Measurements from ENCODE around the gene MAP7D2. TPM values are rescaled to one million over a fixed set of nuclear protein-coding genes. Genes with fewer than 3 reads are reported as not detected.

MAP7D2 gene
- total RNA-seq, 1 experiment from 2014 or later: 0.15 TPM

- Histone ChIP-seq H3K27ac (ENCODE audit: low read depth, low read length) (no peak overlapping the region), H3K27me3 (ENCODE audit: insufficient read depth, low read length) (no peaks in the 10 kb centered on the region), H3K9ac (ENCODE audit: low read length) (no peak overlapping the region), H4K20me1 (ENCODE audit: insufficient read depth) (no peaks in the 10 kb centered on the region; the same call in 1 of the 2 replicates), H3K36me3 (ENCODE audit: control insufficient read depth in 1 of 2, insufficient read depth in 2 of 2, low read length in 2 of 2) (peaks cover 0 to 6% of the 10 kb centered on the region in 2 experiments; a peak in 1 of 4 replicates), H3K4me2 (ENCODE audit: low read length) (no peak overlapping the region), H3K4me1 (ENCODE audit: control insufficient read depth in 1 of 2, insufficient read depth in 2 of 2, low read length in 2 of 2) (no peaks in the 10 kb centered on the region), H3K79me2 (ENCODE audit: insufficient read depth, low read length) (no peaks in the 10 kb centered on the region), H3K4me3 (replicated peaks in 1 of 2; ENCODE audit: low read depth in 1 of 2, low read length in 2 of 2) (no peak overlapping the region), H3K9me2 (ENCODE audit: insufficient read depth) (no peaks in the 10 kb centered on the region), H2AFZ (ENCODE audit: low read depth, low read length, poor library complexity, severe bottlenecking) (no peak overlapping the region), H3K9me3 (ENCODE audit: control insufficient read depth in 1 of 2, insufficient read depth in 1 of 2, low read depth in 1 of 2, low read length in 2 of 2) (no peaks in the 10 kb centered on the region)
- ChIA-PET RAD21 (ENCODE audit: low non-redundant PET in 1 of 2, low total read pairs in 2 of 2, uncharacterized antibody in 2 of 2, unreplicated experiment in 2 of 2) (no interaction called here), POLR2A (no interaction called here), CTCF (no interaction called here)
- intact Hi-C loops (cut with micrococcal nuclease): no loop called here
- DNase-seq (ENCODE audit: low read depth, low spot score): no peak
- ATAC-seq: no peak
- no TSS peak for BruUV-seq (replicated peaks)
- TF ChIP-seq ZNF274 (IDR thresholded peaks at IDR 0.05; ENCODE audit: low read depth, low read length): no peak
- TF ChIP-seq POLR2AphosphoS5 (IDR thresholded peaks at IDR 0.05; ENCODE audit: low read depth, low read length): no peak
- TF ChIP-seq ATF3 (IDR thresholded peaks at IDR 0.05): no peak
- TF ChIP-seq, protein P1, sequence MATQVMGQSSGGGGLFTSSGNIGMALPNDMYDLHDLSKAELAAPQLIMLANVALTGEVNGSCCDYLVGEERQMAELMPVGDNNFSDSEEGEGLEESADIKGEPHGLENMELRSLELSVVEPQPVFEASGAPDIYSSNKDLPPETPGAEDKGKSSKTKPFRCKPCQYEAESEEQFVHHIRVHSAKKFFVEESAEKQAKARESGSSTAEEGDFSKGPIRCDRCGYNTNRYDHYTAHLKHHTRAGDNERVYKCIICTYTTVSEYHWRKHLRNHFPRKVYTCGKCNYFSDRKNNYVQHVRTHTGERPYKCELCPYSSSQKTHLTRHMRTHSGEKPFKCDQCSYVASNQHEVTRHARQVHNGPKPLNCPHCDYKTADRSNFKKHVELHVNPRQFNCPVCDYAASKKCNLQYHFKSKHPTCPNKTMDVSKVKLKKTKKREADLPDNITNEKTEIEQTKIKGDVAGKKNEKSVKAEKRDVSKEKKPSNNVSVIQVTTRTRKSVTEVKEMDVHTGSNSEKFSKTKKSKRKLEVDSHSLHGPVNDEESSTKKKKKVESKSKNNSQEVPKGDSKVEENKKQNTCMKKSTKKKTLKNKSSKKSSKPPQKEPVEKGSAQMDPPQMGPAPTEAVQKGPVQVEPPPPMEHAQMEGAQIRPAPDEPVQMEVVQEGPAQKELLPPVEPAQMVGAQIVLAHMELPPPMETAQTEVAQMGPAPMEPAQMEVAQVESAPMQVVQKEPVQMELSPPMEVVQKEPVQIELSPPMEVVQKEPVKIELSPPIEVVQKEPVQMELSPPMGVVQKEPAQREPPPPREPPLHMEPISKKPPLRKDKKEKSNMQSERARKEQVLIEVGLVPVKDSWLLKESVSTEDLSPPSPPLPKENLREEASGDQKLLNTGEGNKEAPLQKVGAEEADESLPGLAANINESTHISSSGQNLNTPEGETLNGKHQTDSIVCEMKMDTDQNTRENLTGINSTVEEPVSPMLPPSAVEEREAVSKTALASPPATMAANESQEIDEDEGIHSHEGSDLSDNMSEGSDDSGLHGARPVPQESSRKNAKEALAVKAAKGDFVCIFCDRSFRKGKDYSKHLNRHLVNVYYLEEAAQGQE (IDR thresholded peaks at IDR 0.05; ENCODE audit: low read depth): no peak
These were observed 35.0 kb upstream of the MAP7D2 start for GRCh38 chrX:20151689-20152088.

DNA sequence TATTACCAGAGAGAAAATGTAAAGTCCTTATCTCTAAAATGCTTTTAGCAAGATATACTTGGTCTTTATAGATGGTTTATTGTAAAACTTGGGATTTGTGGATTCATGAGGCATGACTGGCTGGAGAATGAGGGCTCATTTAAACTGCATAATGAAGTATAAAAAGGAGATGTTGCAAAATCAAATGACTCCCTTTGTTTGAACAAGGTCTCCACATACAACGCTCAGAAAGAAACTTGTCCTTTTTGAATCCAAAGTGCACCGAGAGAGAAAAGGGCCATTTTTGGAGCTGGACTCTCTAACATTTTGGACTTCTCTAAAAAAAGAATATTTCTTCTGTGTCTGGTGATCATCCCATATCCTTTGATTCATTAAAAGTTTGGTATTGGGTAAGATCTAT, 32.6 kb upstream of the MAP7D2 start:
- H3K27me3 ChIP-seq (ENCODE audit: insufficient read depth, low read length): no peaks in the 10 kb centered on the region
- H4K20me1 ChIP-seq (ENCODE audit: insufficient read depth): no peaks in the 10 kb centered on the region; the same call in 1 of the 2 replicates
- H3K9me2 ChIP-seq (ENCODE audit: insufficient read depth): no peaks in the 10 kb centered on the region
- no peak overlapping the region for H3K9ac ChIP-seq (ENCODE audit: low read length)
- no peak overlapping the region for H3K27ac ChIP-seq (ENCODE audit: low read depth, low read length)
- no peaks in the 10 kb centered on the region for H3K4me1 ChIP-seq (ENCODE audit: control insufficient read depth in 1 of 2, insufficient read depth in 2 of 2, low read length in 2 of 2)
- H3K4me3 ChIP-seq (replicated peaks in 1 of 2; ENCODE audit: low read depth in 1 of 2, low read length in 2 of 2): no peak overlapping the region
- H3K36me3 ChIP-seq (ENCODE audit: control insufficient read depth in 1 of 2, insufficient read depth in 2 of 2, low read length in 2 of 2): no peaks in the 10 kb centered on the region; a peak in 1 of 4 replicates
- ChIA-PET POLR2A (no interaction called here), CTCF (no interaction called here), RAD21 (ENCODE audit: low non-redundant PET in 1 of 2, low total read pairs in 2 of 2, uncharacterized antibody in 2 of 2, unreplicated experiment in 2 of 2) (no interaction called here)
- intact Hi-C loops (cut with micrococcal nuclease): no loop called here
- no peaks in the 10 kb centered on the region for H3K79me2 ChIP-seq (ENCODE audit: insufficient read depth, low read length)
- DNase-seq (ENCODE audit: low read depth, low spot score) (no peak), ATAC-seq (no peak)
- no peaks in the 10 kb centered on the region for H3K9me3 ChIP-seq (ENCODE audit: control insufficient read depth in 1 of 2, insufficient read depth in 1 of 2, low read depth in 1 of 2, low read length in 2 of 2)
- BruUV-seq (replicated peaks): no TSS peak
- TF ChIP-seq SP1 (IDR thresholded peaks at IDR 0.05; ENCODE audit: low read depth) (no peak), ELF1 (IDR thresholded peaks at IDR 0.05; ENCODE audit: borderline replicate concordance, low read depth) (no peak), JUND (IDR thresholded peaks at IDR 0.05) (no peak), SIN3A (IDR thresholded peaks at IDR 0.05; ENCODE audit: low read depth) (no peak), SRF (IDR thresholded peaks at IDR 0.05; ENCODE audit: low read depth) (no peak), TCF7L2 (IDR thresholded peaks at IDR 0.05; ENCODE audit: borderline replicate concordance, extremely low read depth, insufficient read depth, insufficient read length) (no peak), RAD21 (IDR thresholded peaks at IDR 0.05; ENCODE audit: low read depth) (no peak), ZFX (IDR thresholded peaks at IDR 0.05) (no peak), EGR1 (IDR thresholded peaks at IDR 0.05; ENCODE audit: low read depth) (no peak)
- H3K4me2 ChIP-seq (ENCODE audit: low read length): no peak overlapping the region
- no peak overlapping the region for H2AFZ ChIP-seq (ENCODE audit: low read depth, low read length, poor library complexity, severe bottlenecking)

Measured in HCT116 (cell line).